Activated CD8-positive, alpha-beta memory T cell treated with anti-CD3 and anti-CD28 coated beads, Interleukin-2, amount 10 ng/mL, durations not matched to agents 7 days and 5 days (primary cell): ENCODE measurements around the gene SNX6. TPM values are rescaled to one million over a fixed set of nuclear protein-coding genes. Genes with fewer than 3 reads are reported as not detected.

Experiments used
- total RNA-seq, 2 experiments: library from RNA; stranded (reverse); gene quantifications; one replicate each; pipeline ENCODE4 v1.2.3, GENCODE V29; 2021

SNX6 gene
- total RNA-seq, 2 experiments from 2014 or later: 67.8 to 70.9 TPM

Other genes starting within 250 kb of the SNX6 start
- gene SPTSSA, start 167.9 kb downstream of the SNX6 start, total RNA-seq: 10 to 100 TPM; 12.1 to 15.5 TPM
- gene EAPP, start 90.4 kb downstream of the SNX6 start, total RNA-seq: 10 to 100 TPM; 25.2 to 29.8 TPM
- gene CFL2, start 84.4 kb upstream of the SNX6 start, total RNA-seq: 1 to 10 TPM; 6.9 to 7.4 TPM
- gene BAZ1A, start 245.2 kb upstream of the SNX6 start, total RNA-seq: 10 to 100 TPM; 48.7 to 57.4 TPM